Panc1 (cell line): ENCODE measurements around the gene MALSU1.

ENCODE experiments used
- CTCF ChIP-seq: fragments of 450-650 bp; IDR thresholded peaks from 2 replicates; pipeline ENCODE4 v1.5.1; 2017; ENCODE audit warnings: mild to moderate bottlenecking
- POLR2AphosphoS5 ChIP-seq: IDR thresholded peaks from 2 replicates; pipeline ENCODE4 v1.6.1; 2012; ENCODE audit warnings: mild to moderate bottlenecking, low read depth, low read length, moderate library complexity
- SIN3A ChIP-seq: IDR thresholded peaks from 2 replicates; pipeline ENCODE4 v1.6.1; 2012; ENCODE audit warnings: low read depth, mild to moderate bottlenecking, low read length, moderate library complexity, borderline replicate concordance; ENCODE audit not compliant: insufficient read depth
- TCF7L2 ChIP-seq: IDR thresholded peaks from 2 replicates; pipeline ENCODE4 v1.6.1; 2011; ENCODE audit warnings: mild to moderate bottlenecking, low read depth, low read length, inconsistent platforms
- TF ChIP-seq, protein P1 (sequence below), 2 experiments: IDR thresholded peaks; 2 replicates each; pipeline ENCODE4 v1.6.1; 2011 to 2012; ENCODE audit warnings: low read depth in 2 of 2, control low read depth in 1 of 2, low read length in 1 of 2, mild to moderate bottlenecking in 1 of 2, moderate library complexity in 1 of 2; ENCODE audit not compliant: insufficient read depth in 1 of 2

- no peak for TF ChIP-seq CTCF
- no peak for TF ChIP-seq POLR2AphosphoS5
- TF ChIP-seq SIN3A: no peak
- TF ChIP-seq TCF7L2: no peak
- TF ChIP-seq, protein P1, sequence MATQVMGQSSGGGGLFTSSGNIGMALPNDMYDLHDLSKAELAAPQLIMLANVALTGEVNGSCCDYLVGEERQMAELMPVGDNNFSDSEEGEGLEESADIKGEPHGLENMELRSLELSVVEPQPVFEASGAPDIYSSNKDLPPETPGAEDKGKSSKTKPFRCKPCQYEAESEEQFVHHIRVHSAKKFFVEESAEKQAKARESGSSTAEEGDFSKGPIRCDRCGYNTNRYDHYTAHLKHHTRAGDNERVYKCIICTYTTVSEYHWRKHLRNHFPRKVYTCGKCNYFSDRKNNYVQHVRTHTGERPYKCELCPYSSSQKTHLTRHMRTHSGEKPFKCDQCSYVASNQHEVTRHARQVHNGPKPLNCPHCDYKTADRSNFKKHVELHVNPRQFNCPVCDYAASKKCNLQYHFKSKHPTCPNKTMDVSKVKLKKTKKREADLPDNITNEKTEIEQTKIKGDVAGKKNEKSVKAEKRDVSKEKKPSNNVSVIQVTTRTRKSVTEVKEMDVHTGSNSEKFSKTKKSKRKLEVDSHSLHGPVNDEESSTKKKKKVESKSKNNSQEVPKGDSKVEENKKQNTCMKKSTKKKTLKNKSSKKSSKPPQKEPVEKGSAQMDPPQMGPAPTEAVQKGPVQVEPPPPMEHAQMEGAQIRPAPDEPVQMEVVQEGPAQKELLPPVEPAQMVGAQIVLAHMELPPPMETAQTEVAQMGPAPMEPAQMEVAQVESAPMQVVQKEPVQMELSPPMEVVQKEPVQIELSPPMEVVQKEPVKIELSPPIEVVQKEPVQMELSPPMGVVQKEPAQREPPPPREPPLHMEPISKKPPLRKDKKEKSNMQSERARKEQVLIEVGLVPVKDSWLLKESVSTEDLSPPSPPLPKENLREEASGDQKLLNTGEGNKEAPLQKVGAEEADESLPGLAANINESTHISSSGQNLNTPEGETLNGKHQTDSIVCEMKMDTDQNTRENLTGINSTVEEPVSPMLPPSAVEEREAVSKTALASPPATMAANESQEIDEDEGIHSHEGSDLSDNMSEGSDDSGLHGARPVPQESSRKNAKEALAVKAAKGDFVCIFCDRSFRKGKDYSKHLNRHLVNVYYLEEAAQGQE (IDR thresholded peaks at IDR 0.05; ENCODE audit: insufficient read depth in 1 of 2, low read depth in 2 of 2, low read length in 1 of 2): no peak
These were observed 57.6 kb downstream of the MALSU1 start for GRCh38 chr7:23356726-23357125.
